Measurements from ENCODE around the gene SFXN3.
A peak's percentile ranks its signal among the peaks of the same experiment; 100 is the strongest.

SFXN3 gene

DNA sequence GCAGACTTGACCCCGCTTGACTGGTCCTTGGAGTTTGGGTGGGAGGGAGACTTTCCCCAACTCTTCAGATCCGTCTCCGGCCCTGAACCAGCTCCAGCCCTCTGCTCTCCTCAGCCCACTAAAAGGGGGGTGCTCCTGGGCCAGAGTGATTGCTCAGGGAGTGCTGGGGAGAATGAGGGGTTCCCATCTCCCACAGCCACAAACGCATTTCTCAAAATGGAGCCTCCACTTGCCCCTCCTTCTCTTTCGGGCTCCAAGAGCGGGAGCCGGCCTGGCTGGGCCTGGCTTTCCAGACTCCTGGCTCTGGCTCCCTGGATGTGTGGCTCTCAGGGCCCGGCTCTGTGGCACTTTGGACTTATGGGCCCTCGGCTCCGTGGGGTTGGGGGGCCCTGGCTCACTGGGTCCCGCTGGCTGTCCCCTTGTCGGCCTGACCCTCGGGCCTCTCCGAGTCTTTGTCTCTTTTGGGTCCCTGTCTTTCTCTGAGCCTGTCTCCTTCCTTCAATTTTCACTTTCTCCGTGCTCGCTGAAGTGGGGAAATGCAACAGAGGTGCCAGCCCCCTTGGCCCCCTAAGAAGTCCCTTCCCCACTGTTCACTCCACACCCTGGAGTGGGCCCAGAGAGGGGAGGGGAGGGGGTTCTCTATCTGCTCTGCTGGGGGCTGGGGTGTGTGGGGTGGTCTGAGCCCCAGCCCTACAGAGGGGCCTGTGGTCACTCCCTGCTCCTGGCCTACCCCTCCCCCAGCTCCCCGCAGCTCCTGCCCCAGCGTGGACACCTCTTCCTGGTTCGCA, 30.7 kb upstream of the SFXN3 start:
- no peak for DNase-seq (ENCODE audit: low read depth)

DNA sequence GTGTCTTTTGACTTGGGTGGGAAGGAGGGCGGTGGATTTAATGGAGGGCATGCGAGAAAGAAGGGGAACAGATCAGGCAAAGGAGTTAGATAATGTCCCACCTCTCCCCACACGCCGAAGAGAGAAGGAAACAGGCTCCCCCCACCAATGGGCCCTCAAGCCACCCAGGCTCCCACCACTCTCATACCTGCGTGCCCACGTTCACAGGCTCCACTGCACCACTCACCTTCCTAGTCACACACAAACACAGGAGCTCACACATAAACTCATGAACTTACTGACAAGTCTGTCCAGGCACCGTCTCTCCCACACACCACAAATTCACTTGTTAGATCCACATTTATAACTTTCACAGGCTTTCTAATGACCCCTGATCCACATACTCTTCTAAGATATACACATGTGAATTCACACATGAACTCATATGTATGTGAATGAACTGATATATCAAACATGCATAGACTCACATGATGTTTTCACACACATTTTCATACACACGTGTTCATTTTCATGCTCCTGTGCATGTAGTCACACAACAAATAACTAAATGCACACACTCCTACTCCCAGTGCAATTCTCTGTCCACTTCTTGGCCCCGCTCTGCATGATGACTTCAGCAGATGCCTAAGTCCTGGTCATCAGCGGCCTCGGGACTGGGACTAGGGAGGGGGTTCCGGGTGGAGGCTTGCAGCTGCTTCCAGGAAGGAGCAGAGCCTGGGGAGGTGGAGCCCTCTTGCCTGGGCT, 29.9 kb upstream of the SFXN3 start:
- no peak for DNase-seq (ENCODE audit: low read depth)

DNA sequence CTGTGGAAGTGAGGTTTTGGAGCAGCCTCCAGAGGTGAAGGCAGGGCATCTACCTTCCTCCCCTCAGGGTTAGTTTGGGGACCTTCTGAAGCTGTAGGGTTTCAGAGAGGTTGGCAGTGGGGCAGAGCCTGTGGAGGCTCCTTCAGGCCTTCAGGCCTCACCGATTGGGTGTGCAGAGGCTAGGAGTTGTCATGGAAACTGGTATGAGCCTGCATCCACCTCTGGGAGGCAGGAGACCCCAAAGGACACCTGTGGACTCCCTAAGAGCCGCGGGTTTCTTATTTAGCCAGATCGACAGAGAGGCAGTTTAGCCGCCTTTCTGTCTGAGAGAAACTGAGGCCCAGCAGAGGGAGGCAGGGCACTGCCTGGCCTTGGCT, 29.4 kb upstream of the SFXN3 start:
- no peak for DNase-seq (ENCODE audit: low read depth)

DNA sequence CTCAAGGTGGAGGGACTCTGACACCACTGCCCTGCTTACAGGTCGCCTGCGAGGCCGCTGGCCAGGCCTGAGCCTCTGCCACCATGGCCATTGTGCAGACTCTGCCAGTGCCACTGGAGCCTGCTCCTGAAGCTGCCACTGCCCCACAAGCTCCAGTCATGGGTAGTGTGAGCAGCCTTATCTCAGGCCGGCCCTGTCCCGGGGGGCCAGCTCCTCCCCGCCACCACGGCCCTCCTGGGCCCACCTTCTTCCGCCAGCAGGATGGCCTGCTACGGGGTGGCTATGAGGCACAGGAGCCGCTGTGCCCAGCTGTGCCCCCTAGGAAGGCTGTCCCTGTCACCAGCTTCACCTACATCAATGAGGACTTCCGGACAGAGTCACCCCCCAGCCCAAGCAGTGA, 28.6 kb upstream of the SFXN3 start:
- no peak for DNase-seq (ENCODE audit: low read depth)

DNA sequence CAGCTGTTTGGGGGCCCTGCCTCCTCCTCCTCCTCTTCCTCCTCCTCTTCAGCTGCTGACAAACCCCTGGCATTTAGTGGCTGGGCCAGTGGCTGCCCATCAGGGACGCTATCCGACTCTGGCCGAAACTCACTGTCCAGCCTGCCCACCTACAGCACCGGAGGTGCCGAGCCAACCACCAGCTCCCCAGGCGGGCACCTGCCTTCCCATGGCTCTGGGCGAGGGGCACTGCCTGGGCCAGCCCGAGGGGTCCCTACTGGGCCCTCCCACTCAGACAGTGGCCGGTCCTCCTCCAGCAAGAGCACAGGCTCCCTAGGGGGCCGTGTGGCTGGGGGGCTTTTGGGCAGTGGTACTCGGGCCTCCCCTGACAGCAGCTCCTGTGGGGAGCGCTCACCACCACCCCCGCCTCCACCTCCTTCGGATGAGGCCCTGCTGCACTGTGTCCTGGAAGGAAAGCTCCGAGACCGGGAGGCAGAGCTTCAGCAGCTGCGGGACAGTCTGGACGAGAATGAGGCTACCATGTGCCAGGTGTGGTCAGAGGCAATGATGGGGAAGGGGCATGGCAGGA, 27.3 kb upstream of the SFXN3 start:
- DNase-seq (ENCODE audit: low read depth) = no peak

DNA sequence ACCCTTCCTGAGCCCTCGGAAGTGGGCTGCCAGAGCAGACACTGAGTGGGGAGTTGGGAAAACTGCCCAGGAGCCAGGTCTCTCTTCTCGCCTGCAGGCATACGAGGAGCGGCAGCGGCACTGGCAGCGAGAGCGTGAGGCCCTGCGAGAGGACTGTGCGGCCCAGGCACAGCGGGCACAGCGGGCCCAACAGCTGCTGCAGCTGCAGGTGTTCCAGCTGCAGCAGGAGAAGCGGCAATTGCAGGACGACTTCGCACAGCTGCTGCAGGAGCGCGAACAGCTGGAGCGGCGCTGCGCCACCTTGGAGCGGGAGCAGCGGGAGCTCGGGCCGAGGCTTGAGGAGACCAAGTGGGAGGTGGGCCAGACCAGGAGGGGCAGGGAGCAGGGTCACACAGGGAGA, 25.7 kb upstream of the SFXN3 start:
- no peak for DNase-seq (ENCODE audit: low read depth)

DNA sequence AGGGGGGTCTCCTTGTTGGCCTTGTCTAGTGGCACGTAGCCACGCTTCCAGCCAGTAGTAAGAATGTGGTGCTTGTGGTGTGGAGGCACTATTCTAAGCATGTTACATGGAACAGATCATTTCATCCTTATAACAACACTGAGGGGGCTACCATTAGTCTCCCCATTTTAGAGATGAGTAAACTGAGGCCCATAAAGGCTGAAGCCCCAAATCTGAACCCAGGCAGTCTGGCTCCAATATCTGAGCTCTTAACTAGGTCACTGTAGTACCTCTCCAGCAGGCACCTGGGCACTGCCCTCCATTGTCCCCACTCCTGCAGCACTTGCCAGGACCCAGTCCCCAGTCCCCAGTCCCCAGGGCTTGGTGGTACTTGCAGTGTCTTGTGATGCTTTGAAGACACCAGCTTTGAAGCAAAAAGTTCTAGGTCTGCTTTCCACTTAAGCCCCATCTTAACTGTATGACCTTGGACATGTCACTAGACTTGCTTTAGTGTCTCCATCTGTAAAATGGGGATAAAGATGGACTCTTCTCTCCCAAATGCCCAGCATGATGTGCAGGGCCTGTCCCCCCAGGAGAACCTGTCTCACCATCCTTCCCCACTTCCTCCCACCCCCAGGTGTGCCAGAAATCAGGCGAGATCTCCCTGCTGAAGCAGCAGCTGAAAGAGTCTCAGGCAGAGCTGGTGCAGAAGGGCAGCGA, 25.0 kb upstream of the SFXN3 start:
- DNase-seq (ENCODE audit: low read depth) = no peak

DNA sequence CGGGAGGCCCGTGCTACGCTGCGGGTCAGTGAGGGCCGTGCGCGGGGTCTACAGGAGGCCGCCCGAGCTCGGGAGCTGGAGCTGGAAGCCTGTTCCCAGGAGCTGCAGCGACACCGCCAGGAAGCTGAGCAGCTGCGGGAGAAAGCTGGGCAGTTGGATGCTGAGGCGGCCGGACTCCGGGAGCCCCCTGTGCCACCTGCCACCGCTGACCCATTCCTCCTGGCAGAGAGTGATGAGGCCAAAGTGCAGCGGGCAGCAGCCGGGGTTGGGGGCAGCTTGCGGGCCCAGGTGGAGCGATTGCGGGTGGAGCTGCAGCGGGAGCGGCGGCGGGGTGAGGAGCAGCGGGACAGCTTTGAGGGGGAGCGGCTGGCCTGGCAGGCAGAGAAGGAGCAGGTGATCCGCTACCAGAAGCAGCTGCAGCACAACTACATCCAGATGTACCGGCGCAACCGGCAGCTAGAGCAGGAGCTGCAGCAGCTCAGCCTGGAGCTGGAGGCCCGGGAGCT, 24.4 kb upstream of the SFXN3 start:
- DNase-seq (ENCODE audit: low read depth) = no peak

DNA sequence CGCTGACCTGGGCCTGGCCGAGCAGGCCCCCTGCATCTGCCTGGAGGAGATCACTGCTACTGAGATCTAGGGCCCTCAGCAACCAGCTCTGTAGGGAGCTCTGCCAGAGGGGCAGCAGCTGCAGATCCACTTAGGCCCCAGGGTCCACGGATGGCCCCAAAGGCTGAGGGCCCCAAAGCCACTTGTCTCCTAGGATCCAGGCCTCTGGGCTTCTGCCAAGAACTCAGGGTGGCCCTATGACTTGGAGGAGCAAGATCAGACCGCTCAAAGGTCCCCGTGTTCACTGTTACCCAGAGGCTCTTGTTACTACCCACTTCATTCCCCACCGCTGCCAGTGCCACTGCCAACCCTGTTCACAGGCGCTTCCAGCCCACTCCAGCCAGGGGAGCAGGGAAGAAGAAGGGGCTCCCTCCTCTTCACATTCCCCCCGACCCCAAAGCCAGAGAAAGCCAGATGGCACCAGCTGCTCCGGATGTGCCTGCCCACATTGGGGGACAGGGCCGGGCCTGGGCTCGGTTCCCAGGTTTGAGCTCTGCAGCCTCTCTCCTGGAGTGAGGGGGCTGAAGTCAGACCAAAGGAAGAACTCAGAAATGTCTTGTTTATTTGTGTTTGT, 23.8 kb upstream of the SFXN3 start:
- DNase-seq (ENCODE audit: low read depth) = no peak

DNA sequence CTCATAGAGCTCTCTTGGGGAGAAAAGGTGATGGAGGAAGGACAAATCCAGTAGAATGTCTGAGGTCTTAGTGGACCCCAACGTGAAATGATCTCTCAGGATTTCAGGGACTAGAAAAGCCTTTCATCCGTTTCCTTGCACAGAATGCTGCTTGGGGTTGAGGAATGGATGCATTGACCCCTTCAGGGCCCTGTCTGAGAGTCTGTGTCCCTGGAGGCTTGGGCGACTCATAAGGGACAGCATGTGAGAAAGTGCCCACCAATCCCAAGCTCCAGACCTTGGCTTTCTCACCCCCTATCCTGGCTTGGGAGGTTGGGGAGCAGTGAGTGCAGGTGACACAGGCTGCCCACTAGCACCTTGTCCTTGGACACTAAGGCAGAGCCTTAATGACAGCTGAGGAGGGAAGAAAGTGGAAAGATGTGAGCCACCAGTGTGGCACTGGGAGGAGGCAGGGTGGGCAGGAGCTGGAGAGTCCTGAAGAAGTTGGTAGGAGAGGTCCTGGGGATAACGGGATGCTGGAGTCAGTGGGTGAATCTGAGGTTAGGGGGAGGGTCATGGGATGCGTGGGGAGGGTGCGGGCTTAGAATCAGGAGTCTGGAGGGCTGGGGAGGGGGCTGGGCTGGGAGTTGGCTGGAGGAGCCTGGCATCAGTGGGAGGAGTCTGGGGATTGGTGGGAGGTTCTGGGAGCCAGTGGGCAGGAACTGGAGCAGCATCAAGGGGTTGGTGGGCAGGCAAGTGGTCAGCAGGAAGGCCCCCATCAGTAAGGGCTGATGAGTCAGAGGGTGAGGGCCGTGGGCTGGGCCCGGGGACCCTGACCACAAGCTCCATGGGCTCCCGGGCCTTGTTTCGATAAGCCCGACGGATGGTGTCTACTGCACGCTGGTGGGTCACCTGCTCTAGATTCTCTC, 22.9 kb upstream of the SFXN3 start:
- DNase-seq (ENCODE audit: low read depth) = no peak

DNA sequence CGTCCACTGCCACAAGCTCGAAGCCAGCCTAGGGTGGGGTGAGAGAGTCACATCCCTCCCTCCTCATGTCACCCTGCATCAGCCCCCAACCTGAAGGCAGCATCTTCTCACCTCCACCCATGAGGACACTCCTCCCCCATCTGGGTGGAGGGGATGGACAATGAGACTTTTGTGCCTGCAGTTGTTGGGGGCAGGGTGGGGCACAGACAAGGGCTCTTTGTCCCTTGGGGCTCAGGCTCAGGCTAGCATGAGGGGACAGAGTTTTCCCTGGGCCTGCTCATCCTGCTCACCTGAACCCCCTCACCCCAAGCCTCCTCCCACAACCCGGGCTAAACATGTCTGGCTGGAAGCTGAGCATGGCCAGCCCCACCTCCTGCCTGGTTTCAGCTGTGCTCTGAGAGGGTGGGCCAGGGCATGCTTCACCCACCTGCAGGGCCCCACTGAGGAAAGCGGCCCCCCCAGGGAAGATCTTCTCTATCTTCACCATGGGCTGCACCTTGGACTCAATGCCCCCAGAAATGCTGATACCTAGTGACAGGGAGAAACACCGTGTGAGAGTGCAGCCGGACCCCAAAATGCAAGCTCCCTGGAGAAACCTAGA, 22.1 kb upstream of the SFXN3 start:
- DNase-seq (ENCODE audit: low read depth) = no peak

DNA sequence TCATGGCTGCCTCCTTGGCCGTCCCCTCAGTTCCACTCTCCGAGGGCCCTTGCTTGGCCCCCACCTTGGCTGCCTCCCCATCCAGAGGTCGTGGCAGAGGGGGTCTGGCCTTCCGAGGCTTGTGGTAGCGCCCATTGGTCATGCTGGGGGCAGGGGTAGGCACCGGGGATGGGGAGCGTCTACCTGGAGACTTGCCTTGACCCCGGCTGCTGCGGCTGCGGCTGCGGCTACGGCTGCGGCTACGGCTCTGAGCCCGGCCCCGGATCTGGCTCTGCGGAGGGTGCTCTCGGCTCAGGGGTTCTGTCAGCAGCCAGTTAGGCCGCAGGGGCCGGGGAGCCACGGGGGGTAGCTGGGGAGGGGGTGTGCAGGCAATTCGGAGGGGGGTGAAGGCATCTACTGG, 20.7 kb upstream of the SFXN3 start:
- DNase-seq (ENCODE audit: low read depth) = no peak

DNA sequence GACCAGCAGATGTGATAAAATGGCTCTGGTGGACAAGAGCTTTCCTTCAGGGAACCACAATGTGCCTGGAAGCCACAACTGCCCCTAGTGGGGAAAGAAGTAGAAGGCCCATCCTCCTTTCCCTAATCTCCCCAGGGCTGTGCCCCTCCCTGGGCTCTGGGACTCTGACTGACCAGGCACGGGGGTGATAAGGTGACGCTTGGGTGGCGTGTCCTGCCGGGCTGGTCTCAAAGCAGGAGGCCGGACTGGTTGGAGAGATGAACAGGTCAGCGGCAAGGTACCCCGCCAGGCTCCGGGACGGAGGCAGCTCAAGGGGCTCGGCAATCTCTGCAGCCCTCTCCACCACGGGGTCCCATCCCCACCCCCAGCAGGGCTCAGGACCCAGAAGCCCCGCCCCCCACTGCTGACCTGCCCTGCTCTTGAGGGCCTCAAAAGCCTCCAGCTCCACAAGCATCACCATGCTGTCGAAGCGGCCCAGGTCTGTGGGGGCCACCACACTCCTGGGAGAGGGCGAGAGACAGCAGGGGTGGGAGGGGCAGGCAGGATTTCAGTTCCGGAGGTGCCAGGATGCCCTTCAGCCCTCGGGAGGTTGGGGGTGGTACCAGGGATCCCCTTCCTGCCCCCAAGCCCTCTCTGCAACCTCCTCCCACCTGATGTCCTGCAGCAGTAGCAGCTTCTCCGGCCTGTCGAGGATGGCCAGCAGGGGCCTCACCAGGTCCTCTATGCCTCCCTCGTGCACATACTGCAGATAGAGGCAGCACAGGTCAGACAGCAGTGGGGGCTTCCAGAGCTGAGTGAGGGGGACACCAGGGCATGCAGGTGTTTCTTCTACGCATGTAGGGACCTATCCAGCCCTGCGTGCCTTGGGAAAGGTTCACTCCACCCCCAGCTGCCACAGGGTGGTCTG, 19.3 kb upstream of the SFXN3 start:
- no peak for DNase-seq (ENCODE audit: low read depth)

DNA sequence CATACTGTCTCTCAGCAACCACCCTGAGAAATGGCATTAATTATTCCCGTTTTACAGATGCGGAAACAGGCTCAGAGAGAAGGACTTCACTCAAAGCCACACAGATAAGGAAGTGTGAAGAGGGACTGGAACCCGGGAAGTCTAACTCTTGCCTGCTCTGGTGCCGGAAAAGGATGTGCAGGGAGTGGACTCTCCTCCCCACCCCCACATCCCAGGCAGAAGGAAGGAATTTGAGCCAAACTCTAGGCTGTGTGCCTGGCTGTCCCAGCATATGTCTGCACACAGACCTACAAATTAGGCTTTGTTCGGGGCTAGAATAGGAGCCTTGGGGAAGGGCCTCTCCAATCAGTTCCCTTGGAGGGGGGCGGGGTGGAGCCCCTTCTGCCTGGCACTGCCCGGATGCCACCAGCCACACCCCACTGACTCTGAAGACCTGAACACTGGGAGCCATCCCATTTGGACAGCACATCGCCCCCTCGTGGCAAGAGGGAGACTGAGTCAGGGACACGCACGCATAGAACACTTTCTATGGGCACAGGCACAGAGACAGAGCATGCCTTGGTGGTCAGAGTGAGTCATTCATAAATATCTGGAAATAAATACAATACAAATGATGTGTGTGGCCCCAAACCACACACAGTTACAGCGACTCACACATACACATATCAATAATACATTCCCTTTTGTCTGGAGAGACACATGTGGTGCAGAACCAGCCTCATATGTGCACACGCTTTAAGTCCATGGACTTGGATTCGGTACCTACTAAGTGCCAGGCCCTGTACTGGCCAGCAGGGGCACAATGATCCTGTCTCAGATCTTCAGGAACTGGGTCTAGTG, 18.3 kb upstream of the SFXN3 start:
- DNase-seq (ENCODE audit: low read depth) = peak; percentile 65

DNA sequence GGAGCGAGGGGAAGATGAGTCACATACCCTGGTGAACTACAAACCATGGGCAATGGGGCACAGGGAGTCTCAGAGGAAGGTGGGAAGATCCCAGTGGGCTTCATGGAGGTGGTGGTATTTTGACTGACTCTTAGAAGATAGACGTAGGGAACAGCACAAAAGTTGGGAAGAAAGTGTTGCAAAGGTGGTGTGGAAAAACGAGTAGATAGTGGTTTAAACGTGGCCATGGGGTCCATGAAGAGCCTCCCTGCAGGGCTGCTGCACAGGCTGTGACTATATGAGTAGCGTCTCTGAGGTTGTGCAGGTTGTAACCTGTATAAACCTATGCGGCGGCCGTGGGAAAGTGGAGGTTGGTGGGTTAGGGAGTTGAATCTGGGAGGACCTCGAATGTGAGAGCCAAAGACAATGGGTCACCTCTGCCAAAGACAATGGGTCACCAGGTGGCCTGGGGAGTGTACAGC, 17.6 kb upstream of the SFXN3 start:
- DNase-seq (ENCODE audit: low read depth) = no peak

DNA sequence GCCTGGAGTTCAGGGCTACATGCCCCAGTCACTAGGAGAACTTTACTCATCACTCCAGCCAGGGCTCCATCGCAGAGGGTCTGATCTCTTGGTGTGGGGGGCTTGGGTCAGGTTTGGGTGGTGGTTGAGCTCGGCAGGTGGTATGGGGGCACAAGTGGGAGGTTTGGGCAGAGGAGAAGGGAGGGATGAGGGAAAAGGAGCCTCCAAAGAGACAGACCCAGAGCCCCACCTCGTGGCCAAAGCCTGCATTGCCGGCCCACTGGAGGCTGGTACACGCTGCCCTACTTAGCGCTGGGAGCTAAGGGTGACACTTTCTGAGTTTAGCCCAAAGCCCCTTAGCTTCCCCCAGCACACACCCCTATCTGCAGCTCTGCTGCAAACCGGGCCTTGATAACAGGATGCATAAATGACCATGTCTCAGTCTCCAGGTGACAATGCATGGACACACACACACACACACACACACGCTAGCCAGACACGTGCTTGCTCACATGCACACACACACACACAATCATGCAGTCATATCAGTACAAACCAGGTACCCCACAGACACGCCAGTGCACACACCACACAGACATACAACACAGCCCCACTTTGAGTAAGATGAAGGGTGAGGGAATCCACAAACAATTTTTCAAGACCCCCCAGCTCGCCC, 16.7 kb upstream of the SFXN3 start:
- peak; percentile 62 for DNase-seq (ENCODE audit: low read depth)

DNA sequence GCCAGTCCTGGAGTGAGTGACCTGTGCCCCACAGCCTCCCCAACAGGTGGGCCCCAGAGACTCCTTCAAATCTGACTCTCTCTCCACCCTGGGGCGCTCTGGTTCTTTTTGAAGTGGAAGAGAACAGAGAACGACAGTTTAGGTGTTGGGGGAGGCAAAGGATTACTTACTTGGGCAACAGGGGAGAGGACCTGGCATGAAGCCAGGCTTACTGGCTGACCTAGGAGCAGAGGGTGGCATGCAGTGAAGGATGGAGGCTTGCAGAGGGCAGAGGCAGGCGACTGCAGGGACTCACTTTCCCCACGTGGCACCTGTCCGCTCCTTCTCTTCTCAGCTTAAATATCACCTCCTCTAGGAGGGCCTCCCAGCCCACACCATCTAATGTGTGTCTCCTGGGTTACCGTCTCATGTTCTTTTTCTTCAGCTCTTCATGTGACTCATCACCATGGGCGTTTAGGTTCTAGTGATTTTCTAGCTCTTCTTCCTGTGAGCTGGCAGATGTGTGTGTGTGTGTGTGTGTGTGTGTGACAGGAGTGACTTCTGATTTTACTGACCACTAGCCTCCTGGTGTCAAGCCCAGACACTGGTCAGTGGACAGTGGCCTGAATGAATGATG, 16.0 kb upstream of the SFXN3 start:
- DNase-seq (ENCODE audit: low read depth) = no peak

Measured in T follicular helper cell (primary cell).